HL-60 (cell line): ENCODE results near the gene KIRREL1.

Source experiments
- DNase-seq, 2 experiments: peaks; one replicate each; pipeline ENCODE4 v3.0.0-alpha.2; 2010 to 2020; ENCODE audit warnings: low read depth in 1 of 2, low spot score in 1 of 2
- H3K27ac ChIP-seq: fragments of 250-450 bp; sonication (Bioruptor Pico); replicated peaks from 2 replicates; pipeline ENCODE4 v1.5.1; 2020; ENCODE audit warnings: mild to moderate bottlenecking, moderate library complexity
- H3K27me3 ChIP-seq: fragments of 250-450 bp; sonication (Bioruptor Pico); 2 replicates; pipeline ENCODE4 v1.5.1; 2021; ENCODE audit warnings: mild to moderate bottlenecking, moderate library complexity; ENCODE audit not compliant: insufficient read depth, poor library complexity, severe bottlenecking
- H3K4me3 ChIP-seq: replicated peaks from 2 replicates; pipeline ENCODE4 v1.5.1; 2011; ENCODE audit warnings: mild to moderate bottlenecking, control low read depth, low read length; ENCODE audit not compliant: insufficient read depth
- GABPA ChIP-seq: IDR thresholded peaks from 2 replicates; pipeline ENCODE4 v1.6.1; 2012; ENCODE audit warnings: low read depth
- POLR2AphosphoS5 ChIP-seq: IDR thresholded peaks from 2 replicates; pipeline ENCODE4 v1.6.1; 2012; ENCODE audit warnings: low read depth
- SPI1 ChIP-seq: IDR thresholded peaks from 2 replicates; pipeline ENCODE4 v1.6.1; 2012; ENCODE audit warnings: low read depth, mild to moderate bottlenecking, borderline replicate concordance
- TF ChIP-seq, protein P1 (sequence below): IDR thresholded peaks from one replicate; pipeline ENCODE4 v1.5.1; 2011; ENCODE audit warnings: low read length, control low read depth, inconsistent platforms; ENCODE audit not compliant: insufficient read depth
- TF ChIP-seq, protein P2 (sequence below): IDR thresholded peaks from 2 replicates; pipeline ENCODE4 v1.6.1; 2012; ENCODE audit warnings: low read depth; ENCODE audit not compliant: insufficient replicate concordance

Gene KIRREL1

DNA sequence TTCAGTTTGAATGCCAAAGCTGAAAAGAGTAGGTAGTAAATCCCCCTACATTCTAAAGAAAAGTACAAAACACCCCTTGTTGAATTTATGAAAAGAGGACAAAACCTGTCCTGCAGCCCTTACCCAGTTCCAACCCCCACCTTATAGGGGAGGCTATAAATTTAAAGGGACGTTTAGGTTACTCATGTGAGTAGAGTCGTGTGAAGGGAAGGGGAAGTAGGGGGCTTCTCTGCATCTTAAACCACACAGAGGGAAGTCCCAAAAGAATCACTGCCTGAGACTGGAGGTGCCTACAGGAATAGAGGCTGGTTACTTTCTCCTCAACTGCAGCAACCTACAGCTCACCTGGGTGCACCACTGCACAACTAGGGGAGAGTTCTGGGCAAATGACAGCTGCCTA is 36.7 kb upstream of the KIRREL1 start:
- H3K27me3 ChIP-seq, result no peaks in the 10 kb centered on the region
- no peak overlapping the region for H3K4me3 ChIP-seq
- TF ChIP-seq, protein P1, sequence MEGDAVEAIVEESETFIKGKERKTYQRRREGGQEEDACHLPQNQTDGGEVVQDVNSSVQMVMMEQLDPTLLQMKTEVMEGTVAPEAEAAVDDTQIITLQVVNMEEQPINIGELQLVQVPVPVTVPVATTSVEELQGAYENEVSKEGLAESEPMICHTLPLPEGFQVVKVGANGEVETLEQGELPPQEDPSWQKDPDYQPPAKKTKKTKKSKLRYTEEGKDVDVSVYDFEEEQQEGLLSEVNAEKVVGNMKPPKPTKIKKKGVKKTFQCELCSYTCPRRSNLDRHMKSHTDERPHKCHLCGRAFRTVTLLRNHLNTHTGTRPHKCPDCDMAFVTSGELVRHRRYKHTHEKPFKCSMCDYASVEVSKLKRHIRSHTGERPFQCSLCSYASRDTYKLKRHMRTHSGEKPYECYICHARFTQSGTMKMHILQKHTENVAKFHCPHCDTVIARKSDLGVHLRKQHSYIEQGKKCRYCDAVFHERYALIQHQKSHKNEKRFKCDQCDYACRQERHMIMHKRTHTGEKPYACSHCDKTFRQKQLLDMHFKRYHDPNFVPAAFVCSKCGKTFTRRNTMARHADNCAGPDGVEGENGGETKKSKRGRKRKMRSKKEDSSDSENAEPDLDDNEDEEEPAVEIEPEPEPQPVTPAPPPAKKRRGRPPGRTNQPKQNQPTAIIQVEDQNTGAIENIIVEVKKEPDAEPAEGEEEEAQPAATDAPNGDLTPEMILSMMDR, result no peak
- TF ChIP-seq, protein P2, sequence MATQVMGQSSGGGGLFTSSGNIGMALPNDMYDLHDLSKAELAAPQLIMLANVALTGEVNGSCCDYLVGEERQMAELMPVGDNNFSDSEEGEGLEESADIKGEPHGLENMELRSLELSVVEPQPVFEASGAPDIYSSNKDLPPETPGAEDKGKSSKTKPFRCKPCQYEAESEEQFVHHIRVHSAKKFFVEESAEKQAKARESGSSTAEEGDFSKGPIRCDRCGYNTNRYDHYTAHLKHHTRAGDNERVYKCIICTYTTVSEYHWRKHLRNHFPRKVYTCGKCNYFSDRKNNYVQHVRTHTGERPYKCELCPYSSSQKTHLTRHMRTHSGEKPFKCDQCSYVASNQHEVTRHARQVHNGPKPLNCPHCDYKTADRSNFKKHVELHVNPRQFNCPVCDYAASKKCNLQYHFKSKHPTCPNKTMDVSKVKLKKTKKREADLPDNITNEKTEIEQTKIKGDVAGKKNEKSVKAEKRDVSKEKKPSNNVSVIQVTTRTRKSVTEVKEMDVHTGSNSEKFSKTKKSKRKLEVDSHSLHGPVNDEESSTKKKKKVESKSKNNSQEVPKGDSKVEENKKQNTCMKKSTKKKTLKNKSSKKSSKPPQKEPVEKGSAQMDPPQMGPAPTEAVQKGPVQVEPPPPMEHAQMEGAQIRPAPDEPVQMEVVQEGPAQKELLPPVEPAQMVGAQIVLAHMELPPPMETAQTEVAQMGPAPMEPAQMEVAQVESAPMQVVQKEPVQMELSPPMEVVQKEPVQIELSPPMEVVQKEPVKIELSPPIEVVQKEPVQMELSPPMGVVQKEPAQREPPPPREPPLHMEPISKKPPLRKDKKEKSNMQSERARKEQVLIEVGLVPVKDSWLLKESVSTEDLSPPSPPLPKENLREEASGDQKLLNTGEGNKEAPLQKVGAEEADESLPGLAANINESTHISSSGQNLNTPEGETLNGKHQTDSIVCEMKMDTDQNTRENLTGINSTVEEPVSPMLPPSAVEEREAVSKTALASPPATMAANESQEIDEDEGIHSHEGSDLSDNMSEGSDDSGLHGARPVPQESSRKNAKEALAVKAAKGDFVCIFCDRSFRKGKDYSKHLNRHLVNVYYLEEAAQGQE, result no peak
- TF ChIP-seq POLR2AphosphoS5 (no peak), GABPA (no peak), SPI1 (no peak)
- no peak for DNase-seq
- H3K27ac ChIP-seq, result no peak overlapping the region

DNA sequence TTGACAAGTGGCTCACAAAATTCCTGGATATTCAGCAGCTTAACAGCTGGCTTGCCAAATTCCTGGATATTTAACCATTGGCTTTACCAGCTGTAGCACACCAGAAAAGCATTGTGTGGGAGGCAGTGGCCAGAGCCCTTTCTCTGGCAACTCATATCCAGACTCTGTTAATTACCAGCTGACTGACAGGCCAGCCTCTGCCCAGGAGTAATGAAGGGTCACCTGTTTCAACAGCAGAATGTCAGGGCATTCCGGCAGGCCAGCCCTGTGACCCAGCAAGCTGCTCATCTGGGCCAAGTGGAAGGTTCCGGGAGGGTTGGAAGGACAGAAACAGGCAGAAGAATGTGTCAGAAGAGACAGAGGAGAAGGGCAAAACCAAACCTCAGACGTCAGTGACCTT is 35.2 kb upstream of the KIRREL1 start:
- DNase-seq, result no peak
- no peaks in the 10 kb centered on the region for H3K27me3 ChIP-seq
- no peak overlapping the region for H3K4me3 ChIP-seq
- H3K27ac ChIP-seq, result no peak overlapping the region
- TF ChIP-seq GABPA (no peak), SPI1 (no peak), POLR2AphosphoS5 (no peak)
- TF ChIP-seq, protein P1, result no peak
- TF ChIP-seq, protein P2, result no peak

DNA sequence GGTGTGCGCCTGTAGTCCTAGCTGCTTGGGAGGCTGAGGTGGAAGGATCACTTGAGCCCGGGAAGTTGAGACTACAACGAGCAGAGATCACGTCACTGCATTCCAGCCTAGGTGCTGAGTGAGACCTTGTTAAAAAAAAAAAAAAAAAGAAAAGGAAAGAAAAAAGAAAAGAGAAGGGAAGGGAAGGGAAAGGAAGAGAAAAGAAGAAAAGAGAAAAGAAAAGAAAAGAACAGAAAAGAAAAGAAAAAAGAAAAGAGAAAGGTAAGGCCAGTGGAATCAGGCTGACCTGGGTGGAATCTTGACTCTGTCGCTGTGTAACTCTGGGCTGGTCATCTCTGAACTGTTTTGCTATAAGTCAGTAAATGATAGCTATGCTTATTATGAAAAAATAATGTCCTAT is 33.7 kb upstream of the KIRREL1 start:
- H3K4me3 ChIP-seq, result no peak overlapping the region
- DNase-seq, result no peak
- TF ChIP-seq, protein P1, result no peak
- TF ChIP-seq, protein P2, result no peak
- TF ChIP-seq POLR2AphosphoS5 (no peak), GABPA (no peak), SPI1 (no peak)
- no peaks in the 10 kb centered on the region for H3K27me3 ChIP-seq
- H3K27ac ChIP-seq, result no peak overlapping the region
